Measurements from ENCODE around the gene UCP3. TPM values are rescaled to one million over a fixed set of nuclear protein-coding genes. Genes with fewer than 3 reads are reported as not detected.

The UCP3 gene
- total RNA-seq, 1 experiment from 2014 or later = 1.3 TPM

DNA sequence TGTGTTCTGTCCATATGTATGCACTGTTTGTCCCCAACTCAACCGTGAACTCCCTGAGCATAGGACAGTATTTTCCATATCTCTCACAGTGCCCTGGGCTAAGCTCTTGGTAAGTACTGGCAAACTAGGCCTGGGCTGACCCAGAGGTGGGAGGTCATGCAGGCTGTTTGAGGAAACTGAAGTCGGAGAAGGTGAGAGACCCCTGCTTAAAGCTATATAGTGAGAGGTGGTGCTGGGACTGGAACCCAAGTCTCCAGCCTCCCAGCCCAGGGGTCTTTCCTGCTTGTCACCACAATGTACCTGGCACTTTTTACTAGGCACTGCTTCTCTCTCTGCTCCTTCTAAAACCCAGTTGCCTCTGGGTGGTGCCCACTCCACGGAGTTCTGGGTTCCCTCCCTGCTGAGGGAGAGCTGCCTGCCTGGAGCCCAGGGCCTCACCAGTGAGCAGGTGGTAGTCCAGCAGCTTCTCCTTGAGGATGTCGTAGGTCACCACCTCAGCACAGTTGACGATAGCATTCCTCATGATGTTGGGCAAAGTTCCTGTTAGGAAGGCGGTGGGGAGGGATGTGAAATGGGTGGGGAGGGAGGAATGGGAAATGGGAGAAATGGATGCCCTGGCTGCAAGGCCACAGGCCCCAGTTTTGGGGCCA lies 4.7 kb downstream of the UCP3 start (continued):
- TF ChIP-seq, protein P1, sequence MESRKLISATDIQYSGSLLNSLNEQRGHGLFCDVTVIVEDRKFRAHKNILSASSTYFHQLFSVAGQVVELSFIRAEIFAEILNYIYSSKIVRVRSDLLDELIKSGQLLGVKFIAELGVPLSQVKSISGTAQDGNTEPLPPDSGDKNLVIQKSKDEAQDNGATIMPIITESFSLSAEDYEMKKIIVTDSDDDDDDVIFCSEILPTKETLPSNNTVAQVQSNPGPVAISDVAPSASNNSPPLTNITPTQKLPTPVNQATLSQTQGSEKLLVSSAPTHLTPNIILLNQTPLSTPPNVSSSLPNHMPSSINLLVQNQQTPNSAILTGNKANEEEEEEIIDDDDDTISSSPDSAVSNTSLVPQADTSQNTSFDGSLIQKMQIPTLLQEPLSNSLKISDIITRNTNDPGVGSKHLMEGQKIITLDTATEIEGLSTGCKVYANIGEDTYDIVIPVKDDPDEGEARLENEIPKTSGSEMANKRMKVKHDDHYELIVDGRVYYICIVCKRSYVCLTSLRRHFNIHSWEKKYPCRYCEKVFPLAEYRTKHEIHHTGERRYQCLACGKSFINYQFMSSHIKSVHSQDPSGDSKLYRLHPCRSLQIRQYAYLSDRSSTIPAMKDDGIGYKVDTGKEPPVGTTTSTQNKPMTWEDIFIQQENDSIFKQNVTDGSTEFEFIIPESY (IDR thresholded peaks at IDR 0.05; ENCODE audit: extremely low read depth, insufficient replicate concordance, low read length) = no peak
- TF ChIP-seq SIN3A (IDR thresholded peaks at IDR 0.05; ENCODE audit: low read depth) = no peak

DNA sequence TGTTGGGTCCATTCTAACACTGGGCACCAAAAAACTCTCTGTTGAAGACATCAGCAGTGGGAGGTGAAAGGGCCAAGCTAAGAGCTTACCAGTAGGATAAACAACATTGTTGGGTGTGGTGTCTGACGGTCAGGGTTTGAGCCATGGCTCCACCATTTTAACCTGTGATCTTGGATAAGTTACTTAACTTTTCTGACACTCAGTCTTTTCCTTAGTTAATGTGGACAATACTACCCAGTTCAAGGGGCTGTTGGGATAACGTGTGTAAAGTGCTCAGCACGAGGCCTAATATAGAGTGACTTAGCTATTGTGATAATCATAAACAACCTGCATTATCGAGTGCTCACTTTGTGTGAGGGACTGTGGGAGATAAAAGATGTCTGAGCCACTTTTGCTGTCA lies 6.1 kb downstream of the UCP3 start:
- CTCF ChIA-PET = no interaction called here
- Histone ChIP-seq H3K79me2 (ENCODE audit: insufficient read depth, low read length) (no peaks in the 10 kb centered on the region), H3K27me3 (ENCODE audit: insufficient read depth, low read length) (no peaks in the 10 kb centered on the region), H2AFZ (ENCODE audit: low read depth, low read length, poor library complexity, severe bottlenecking) (no peak overlapping the region), H3K9me2 (ENCODE audit: insufficient read depth) (no peaks in the 10 kb centered on the region), H3K9ac (ENCODE audit: low read length) (no peak overlapping the region), H3K4me1 (ENCODE audit: control insufficient read depth in 1 of 2, insufficient read depth in 2 of 2, low read length in 2 of 2) (no peaks in the 10 kb centered on the region), H3K27ac (ENCODE audit: low read depth, low read length) (no peak overlapping the region), H3K4me3 (replicated peaks in 1 of 2; ENCODE audit: low read depth in 1 of 2, low read length in 2 of 2) (no peak overlapping the region), H3K4me2 (ENCODE audit: low read length) (no peak overlapping the region), H3K36me3 (ENCODE audit: control insufficient read depth in 1 of 2, insufficient read depth in 2 of 2, low read length in 2 of 2) (no peaks in the 10 kb centered on the region), H3K9me3 (ENCODE audit: control insufficient read depth in 1 of 2, insufficient read depth in 1 of 2, low read depth in 1 of 2, low read length in 2 of 2) (no peaks in the 10 kb centered on the region), H4K20me1 (ENCODE audit: insufficient read depth) (no peaks in the 10 kb centered on the region)
- DNase-seq (ENCODE audit: low read depth, low spot score) = no peak
- POLR2A ChIA-PET = no interaction called here
- TF ChIP-seq EZH2 (IDR thresholded peaks at IDR 0.05) = no peak
- RAD21 ChIA-PET (ENCODE audit: low non-redundant PET in 1 of 2, low total read pairs in 2 of 2, uncharacterized antibody in 2 of 2, unreplicated experiment in 2 of 2) = no interaction called here
- ATAC-seq = no peak
- intact Hi-C loops (cut with micrococcal nuclease) = no loop called here
- no TSS peak for BruUV-seq (replicated peaks)

GRCh38 chr11:74001822-74002286 lies 7.0 kb downstream of the UCP3 start:
- ChIA-PET RAD21 (ENCODE audit: low non-redundant PET in 1 of 2, low total read pairs in 2 of 2, uncharacterized antibody in 2 of 2, unreplicated experiment in 2 of 2) (no interaction called here), POLR2A (no interaction called here), CTCF (no interaction called here)
- no peaks in the 10 kb centered on the region for H3K27me3 ChIP-seq (ENCODE audit: insufficient read depth, low read length)
- H3K4me3 ChIP-seq (replicated peaks in 1 of 2; ENCODE audit: low read depth in 1 of 2, low read length in 2 of 2) = no peak overlapping the region
- H3K9ac ChIP-seq (ENCODE audit: low read length) = no peak overlapping the region
- no peak overlapping the region for H3K4me2 ChIP-seq (ENCODE audit: low read length)
- no TSS peak for BruUV-seq (replicated peaks)
- no peak overlapping the region for H2AFZ ChIP-seq (ENCODE audit: low read depth, low read length, poor library complexity, severe bottlenecking)
- no peaks in the 10 kb centered on the region for H3K9me2 ChIP-seq (ENCODE audit: insufficient read depth)
- no peaks in the 10 kb centered on the region for H3K4me1 ChIP-seq (ENCODE audit: control insufficient read depth in 1 of 2, insufficient read depth in 2 of 2, low read length in 2 of 2)
- H3K36me3 ChIP-seq (ENCODE audit: control insufficient read depth in 1 of 2, insufficient read depth in 2 of 2, low read length in 2 of 2) = no peaks in the 10 kb centered on the region
- no peaks in the 10 kb centered on the region for H3K79me2 ChIP-seq (ENCODE audit: insufficient read depth, low read length)
- DNase-seq (ENCODE audit: low read depth, low spot score) (no peak), ATAC-seq (no peak)
- no peaks in the 10 kb centered on the region for H3K9me3 ChIP-seq (ENCODE audit: control insufficient read depth in 1 of 2, insufficient read depth in 1 of 2, low read depth in 1 of 2, low read length in 2 of 2)
- H3K27ac ChIP-seq (ENCODE audit: low read depth, low read length) = no peak overlapping the region
- intact Hi-C loops (cut with micrococcal nuclease) = no loop called here
- TF ChIP-seq MAX (IDR thresholded peaks at IDR 0.05) = no peak
- TF ChIP-seq FOSL1 (IDR thresholded peaks at IDR 0.05; ENCODE audit: low read depth) = no peak
- TF ChIP-seq TCF7L2 (IDR thresholded peaks at IDR 0.05; ENCODE audit: borderline replicate concordance, extremely low read depth, insufficient read depth, insufficient read length) = no peak
- TF ChIP-seq EGR1 (IDR thresholded peaks at IDR 0.05; ENCODE audit: low read depth) = no peak
- no peak for TF ChIP-seq SRF (IDR thresholded peaks at IDR 0.05; ENCODE audit: low read depth)
- no peak for TF ChIP-seq CEBPB (IDR thresholded peaks at IDR 0.05; ENCODE audit: low read depth)
- no peak for TF ChIP-seq JUND (IDR thresholded peaks at IDR 0.05)
- no peak for TF ChIP-seq ELF1 (IDR thresholded peaks at IDR 0.05; ENCODE audit: borderline replicate concordance, low read depth)
- no peak for TF ChIP-seq ZFX (IDR thresholded peaks at IDR 0.05)
- no peak for TF ChIP-seq EZH2 (IDR thresholded peaks at IDR 0.05)
- TF ChIP-seq, protein P2, sequence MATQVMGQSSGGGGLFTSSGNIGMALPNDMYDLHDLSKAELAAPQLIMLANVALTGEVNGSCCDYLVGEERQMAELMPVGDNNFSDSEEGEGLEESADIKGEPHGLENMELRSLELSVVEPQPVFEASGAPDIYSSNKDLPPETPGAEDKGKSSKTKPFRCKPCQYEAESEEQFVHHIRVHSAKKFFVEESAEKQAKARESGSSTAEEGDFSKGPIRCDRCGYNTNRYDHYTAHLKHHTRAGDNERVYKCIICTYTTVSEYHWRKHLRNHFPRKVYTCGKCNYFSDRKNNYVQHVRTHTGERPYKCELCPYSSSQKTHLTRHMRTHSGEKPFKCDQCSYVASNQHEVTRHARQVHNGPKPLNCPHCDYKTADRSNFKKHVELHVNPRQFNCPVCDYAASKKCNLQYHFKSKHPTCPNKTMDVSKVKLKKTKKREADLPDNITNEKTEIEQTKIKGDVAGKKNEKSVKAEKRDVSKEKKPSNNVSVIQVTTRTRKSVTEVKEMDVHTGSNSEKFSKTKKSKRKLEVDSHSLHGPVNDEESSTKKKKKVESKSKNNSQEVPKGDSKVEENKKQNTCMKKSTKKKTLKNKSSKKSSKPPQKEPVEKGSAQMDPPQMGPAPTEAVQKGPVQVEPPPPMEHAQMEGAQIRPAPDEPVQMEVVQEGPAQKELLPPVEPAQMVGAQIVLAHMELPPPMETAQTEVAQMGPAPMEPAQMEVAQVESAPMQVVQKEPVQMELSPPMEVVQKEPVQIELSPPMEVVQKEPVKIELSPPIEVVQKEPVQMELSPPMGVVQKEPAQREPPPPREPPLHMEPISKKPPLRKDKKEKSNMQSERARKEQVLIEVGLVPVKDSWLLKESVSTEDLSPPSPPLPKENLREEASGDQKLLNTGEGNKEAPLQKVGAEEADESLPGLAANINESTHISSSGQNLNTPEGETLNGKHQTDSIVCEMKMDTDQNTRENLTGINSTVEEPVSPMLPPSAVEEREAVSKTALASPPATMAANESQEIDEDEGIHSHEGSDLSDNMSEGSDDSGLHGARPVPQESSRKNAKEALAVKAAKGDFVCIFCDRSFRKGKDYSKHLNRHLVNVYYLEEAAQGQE (IDR thresholded peaks at IDR 0.05; ENCODE audit: low read depth) = no peak
- no peaks in the 10 kb centered on the region for H4K20me1 ChIP-seq (ENCODE audit: insufficient read depth)

Measured in HCT116 (cell line).